VCaP (cell line): ENCODE results near the gene MICU1.

Experiments used
- H3K27ac ChIP-seq: fragments of 450-650 bp; 2 replicates; pipeline ENCODE4 v1.5.1; 2017
- CTCF ChIP-seq: fragments of 450-650 bp; conservative IDR thresholded peaks from 2 replicates; pipeline ENCODE4 v1.5.1; 2017; ENCODE audit warnings: mild to moderate bottlenecking, moderate library complexity

The MICU1 gene

GRCh38 chr10:72487521-72487920, 138.4 kb downstream of the MICU1 start:
- H3K27ac ChIP-seq: no peak overlapping the region
- no peak for TF ChIP-seq CTCF

GRCh38 chr10:72487116-72487515, 138.8 kb downstream of the MICU1 start:
- no peak for TF ChIP-seq CTCF
- no peak overlapping the region for H3K27ac ChIP-seq

- H3K27ac ChIP-seq: no peak overlapping the region
- TF ChIP-seq CTCF: no peak
Observed at GRCh38 chr10:72485701-72486100, 140.2 kb downstream of the MICU1 start.

GRCh38 chr10:72484521-72484920, 141.4 kb downstream of the MICU1 start:
- no peak overlapping the region for H3K27ac ChIP-seq
- TF ChIP-seq CTCF: no peak

- H3K27ac ChIP-seq: no peak overlapping the region
- no peak for TF ChIP-seq CTCF
Observed at GRCh38 chr10:72483471-72483870, 142.4 kb downstream of the MICU1 start.

GRCh38 chr10:72480861-72481260, 145.0 kb downstream of the MICU1 start:
- no peak for TF ChIP-seq CTCF
- no peak overlapping the region for H3K27ac ChIP-seq

- H3K27ac ChIP-seq: no peak overlapping the region
- no peak for TF ChIP-seq CTCF
Observed at GRCh38 chr10:72477463-72477862, 148.4 kb downstream of the MICU1 start.

GRCh38 chr10:72472306-72472705, 153.6 kb downstream of the MICU1 start:
- TF ChIP-seq CTCF: no peak
- H3K27ac ChIP-seq: no peak overlapping the region
